GM21447 (cell line): ENCODE measurements around the gene MSTN.

Source experiments
- ATAC-seq: cut with Tn5 transposase; IDR thresholded peaks from one replicate; pipeline ENCODE4 v1.9.1; 2021; ENCODE audit not compliant: unreplicated experiment

The MSTN gene

DNA sequence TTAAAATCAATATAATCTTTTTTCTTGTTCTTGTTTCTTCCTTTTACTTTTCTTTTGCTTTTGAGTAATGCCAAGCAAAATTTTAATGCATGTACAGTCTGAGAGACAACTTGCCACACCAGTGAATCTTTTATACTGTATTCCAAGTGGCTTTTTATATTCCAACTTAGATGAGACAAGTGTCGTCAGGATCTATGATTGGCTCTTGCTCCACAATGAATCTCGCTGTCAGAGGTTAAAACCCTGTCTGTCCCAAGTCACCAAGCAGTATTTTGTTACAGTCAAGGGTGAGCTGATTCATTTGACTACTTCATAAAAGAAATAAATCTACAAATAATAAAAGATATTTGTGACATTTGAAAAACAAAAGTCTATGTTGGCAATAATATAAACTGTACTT lies at the start of gene MSTN:
Gene MSTN (minus strand): TSS at position 129 of the 400 bp plus-strand sequence. CDS start 133 bp downstream, outside the sequence.
- no peak for ATAC-seq

DNA sequence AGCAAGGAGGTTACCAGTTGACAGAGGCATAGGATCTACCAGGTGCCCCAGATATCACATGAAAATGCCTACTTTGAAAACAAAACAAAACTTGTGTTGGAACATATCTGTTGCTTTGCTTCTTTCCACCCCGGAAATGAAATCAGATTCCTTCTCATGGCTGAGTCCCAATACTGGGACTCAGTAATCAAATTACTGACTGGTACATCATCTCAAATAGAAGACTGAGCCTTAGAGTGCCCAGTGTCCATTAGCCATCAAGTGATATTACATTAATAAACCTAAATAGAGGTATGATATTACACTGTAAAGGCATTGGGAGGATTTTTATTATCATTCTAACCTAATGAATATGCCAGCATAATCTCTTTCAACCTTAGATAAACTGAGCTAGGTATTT lies 48.6 kb upstream of the MSTN start:
- ATAC-seq = no peak

DNA sequence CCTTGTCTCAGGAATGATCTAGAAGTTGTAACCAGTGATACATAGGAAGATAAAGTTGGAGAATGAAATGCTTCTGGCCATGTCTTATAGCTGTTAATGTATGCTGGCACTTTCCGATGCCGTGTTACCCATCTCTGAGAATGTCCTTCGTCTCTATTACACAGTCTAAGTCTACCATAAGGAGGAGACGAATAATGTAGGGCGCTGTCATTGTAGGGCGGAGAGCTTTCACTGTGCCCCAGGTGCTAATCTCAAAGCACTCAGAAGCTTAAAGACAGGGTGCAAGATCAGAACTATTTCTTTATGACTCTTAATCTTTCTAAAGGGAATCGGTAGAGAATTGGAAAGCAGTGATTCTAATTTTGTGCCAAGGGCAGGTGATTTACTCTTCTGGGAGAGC lies 48.2 kb upstream of the MSTN start:
- ATAC-seq = no peak

DNA sequence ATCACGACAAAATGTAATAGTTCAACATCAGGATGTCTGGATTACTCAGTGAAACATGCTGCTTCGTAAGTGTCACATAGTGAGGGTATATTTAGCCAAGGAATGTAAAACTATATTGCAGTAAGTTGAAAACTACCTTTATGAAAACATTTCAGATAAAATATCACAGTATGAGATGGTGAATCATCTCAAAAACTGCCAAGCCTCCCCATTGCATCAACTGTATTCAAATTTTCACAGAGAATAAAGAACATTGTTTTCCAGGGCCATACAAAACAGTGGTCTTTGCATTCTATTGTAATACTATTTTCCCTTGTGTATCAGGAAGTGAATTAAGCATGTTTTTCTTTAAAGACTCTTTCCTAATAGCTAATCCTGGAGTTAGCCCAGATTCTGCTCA lies 47.6 kb upstream of the MSTN start:
- ATAC-seq = no peak

DNA sequence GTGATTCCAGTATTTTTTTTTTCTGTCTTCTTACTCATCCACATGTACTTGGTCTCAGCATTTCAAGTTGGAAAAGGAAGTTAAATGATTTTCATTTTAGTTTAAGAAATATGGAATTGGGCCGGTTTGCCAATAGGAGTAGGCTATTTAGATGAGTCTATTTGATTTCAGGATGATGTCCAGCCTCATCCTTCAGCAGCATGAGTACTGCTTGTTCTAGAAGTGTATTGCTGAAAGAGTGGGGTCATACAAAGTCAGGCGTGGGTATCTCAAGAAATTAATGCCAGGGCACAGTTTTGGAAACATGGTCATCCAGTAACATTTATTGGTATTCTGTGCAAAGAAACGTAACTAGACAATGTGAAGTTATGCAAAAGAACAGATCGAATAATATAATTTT lies 44.9 kb upstream of the MSTN start:
- no peak for ATAC-seq

DNA sequence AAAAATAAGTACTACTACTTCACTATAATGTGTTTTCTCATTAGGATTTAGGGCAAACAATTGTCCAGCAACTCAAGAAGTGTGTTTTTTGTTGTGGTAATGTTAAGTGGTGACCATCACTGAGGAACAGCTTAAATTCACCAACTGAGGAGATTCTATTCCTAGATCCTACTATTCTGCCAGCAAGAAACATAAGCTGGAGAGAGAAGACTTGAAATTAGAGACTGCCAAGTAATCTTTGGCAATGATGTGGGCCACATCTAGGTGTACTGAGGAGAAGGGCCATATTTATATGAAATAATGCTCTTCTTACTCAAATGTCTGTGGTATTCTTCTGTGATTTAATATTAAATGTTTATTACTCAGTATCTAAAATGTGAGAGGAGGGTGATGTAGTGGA lies 44.3 kb upstream of the MSTN start:
- no peak for ATAC-seq

DNA sequence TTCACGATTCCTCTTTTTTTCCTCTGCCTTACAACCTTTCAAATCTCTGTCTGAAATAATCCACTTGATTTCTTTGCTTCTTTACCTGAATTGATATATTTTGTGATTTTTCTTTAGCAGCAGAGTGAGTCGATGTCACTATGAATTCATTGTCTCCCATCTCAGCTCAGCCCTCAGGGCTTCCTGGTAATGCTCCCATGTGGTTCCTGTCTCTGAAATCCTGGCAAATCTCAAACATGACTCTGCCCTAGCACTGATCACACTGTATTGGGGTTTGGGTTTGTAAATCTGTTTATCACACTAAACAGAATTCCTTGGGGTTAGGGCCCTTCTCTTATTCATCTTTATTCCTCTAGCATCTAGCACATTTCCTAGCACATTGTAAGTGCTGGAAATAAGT lies 43.0 kb upstream of the MSTN start:
- ATAC-seq = no peak

DNA sequence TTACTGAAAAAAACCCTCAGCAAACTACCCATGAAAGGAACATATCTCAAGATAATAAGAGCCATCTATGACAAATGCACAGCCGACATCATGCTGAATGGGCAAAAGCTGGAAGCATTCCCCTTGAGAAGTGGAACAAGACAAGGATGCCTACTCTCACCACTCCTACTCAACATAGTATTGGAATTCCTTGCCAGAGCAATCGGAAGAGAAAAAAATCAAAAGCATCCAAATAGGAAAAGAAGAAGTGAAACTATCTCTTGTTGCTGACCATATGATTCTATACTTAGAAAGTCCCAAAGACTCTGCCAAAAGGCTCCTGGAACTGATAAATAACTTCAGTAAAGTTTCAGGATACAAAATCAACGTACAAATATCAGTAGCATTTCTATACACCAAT lies 40.6 kb upstream of the MSTN start:
- no peak for ATAC-seq

DNA sequence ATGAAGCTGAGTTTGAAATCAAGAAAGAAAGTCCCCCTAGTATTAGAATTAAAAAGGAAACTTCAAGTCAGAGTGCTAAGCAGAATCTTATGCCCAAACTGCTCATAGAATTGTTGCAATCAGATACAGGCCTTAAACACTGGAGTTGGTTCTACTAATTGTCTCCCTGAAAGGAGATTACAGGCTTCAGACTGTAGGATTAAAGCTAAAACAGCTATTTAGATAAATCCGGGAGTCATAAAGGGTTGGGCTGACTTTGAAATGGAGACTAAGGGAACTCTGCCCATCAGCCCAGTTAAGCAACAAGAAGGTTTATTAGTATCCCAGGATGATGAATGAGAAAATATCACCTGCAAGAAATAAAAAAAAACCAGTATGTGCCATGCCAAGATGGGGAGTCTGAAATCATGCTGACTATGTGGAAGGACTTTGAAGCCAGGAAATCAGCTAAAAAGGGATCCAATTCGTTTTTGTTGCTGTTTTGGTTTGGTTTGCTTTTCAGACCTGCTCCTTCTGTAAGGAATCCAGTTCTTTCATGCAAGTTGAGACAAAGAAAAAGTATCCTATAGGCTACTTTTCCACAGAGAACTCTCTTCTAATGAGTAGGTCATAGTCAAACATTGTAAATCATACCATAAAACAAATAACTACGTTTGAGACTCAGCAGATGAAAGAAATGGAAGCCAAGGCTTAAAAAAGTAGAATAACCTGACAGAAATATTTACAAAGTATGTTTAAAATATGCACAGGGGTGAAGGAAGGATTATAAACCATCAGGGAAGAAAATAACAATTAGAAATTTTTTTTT lies 37.6 kb upstream of the MSTN start:
- no peak for ATAC-seq

DNA sequence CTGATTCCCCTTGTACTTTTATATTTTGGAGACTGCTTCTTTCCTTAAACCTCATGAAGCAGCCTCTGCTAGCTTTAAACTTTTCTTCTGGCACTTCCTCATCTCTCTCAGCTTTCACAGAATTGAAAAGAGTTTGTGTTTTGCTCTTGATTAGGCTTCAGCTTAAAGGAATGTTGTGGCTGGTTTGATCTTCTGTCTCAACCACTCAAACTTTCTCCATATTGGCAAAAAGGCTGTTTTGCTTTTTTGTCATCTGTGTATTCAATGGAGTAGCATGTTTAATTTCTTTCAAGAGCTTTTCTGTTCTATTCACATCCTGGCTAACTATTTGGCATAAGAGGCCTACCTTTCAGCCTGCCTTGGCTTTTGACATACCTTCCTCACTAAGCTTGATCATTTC lies 36.3 kb upstream of the MSTN start:
- ATAC-seq = no peak

DNA sequence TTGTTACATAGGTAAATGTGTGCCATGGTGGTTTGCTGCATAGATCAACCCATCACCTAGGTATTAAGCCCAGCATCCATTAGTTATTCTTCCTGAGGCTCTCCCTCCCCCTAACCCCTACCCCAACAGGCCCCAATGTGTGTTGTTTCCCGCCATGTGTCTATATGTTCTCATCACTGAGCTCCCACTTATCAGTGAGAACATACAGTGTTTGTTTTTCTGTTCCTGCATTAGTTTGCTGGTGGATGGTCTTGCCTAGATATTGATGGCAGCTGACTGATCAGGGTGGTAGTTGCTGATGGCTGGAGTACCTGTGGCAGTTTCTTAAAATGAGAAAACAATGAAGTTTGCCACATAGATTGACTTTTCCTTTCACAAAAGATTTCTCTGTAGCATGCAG lies 34.6 kb upstream of the MSTN start:
- no peak for ATAC-seq

DNA sequence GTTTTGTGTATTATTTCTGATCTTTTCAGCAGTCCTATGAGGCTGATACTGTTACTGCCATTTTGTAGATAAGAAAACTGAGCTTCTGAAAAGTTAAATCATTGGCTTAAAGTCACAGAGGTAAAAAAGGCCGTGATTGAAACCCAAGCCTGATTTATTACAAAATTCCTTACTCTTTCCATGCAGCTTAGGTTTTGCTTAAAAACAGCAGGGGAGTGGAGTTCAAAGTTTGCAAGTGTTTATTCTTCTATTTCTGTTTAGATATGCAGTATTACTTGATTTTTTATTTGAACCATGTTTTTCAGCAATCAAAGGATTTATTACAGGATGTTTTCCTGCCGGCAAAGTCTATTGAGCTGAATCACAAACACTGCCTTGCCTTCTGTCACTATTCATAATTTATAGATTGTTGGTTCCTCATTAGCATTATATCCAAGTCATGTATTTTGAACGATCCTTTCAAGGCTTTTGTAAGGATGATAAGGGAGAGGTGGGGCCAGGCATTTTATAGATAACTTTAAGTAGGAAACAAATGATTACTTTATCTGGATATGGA lies 31.9 kb upstream of the MSTN start:
- ATAC-seq = no peak

DNA sequence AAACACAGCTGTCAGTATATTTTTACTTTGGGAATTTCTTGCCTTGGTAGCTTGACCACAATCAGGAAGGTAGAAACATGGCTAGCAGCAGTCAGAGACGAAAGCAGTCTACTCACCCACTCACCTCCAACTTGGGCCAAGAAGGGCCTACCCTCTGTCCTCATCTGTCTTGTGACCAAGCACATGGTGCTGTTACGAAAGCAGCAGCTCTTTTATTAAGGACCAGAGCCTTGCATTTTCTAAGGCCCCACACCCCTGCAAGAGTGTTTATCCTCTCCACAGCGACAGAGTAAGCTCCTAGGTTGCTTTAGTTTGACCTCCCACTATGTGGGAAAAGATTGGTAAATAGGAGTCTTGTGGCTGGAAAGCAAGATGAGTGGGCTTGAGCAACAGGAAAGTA lies 31.3 kb upstream of the MSTN start:
- ATAC-seq = no peak

DNA sequence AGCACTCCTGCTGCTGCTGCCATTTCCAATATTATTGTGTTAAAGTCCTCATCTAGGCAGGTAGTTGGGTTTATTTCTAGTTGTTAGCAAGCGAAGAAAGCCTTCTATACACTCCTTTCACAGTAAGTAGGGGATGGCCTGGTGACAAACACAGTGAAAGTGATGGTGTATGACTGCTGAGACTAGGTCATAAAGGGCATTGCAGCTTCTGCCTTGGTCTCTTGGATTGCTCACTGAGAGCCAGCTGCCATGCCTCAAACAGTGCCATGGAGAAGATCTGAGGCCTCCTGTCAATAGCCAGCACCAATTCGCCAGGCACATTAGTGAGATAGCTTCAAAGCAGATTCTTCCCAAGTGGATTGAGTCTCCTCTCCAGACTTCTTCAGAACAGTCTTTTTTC lies 27.6 kb upstream of the MSTN start:
- ATAC-seq = peak; percentile 47

DNA sequence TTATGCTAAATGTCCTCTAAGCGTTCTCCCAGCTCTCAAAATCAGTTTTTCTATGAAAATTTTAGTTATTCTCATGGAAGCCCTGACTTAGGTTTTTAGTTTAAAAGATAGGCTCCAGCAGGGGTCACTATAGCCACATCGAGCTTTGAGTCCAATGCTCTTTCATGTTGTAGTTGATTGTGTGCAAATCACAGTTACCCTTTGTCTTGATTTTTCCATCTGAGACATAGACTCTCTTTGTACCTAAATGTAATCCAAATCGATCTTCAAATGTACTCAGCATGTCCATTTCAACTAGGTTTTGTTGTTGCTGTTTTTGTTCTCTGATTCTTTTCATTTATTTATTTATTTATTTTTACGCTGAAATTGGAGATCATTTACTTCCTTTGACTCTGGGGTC lies 26.4 kb upstream of the MSTN start:
- peak; percentile 71 for ATAC-seq

DNA sequence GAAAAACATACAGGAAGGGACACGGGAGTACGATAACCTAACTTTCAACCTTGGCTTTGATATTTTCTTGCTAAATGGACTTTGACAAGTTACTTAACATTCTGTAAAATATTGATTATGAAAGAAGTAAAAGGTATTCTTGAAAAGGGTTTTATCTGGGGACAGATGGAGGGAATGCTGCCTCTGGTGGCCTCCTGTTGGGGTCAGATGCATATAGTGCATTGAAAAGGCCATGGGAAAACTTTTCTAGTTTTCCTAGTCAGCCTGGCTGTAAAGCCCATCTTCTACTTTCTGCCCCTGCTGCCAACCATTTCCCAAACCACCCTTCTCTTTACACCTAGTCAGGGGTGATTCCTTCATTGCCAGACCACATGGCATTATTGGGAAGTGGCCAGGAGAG lies 22.2 kb upstream of the MSTN start:
- no peak for ATAC-seq

DNA sequence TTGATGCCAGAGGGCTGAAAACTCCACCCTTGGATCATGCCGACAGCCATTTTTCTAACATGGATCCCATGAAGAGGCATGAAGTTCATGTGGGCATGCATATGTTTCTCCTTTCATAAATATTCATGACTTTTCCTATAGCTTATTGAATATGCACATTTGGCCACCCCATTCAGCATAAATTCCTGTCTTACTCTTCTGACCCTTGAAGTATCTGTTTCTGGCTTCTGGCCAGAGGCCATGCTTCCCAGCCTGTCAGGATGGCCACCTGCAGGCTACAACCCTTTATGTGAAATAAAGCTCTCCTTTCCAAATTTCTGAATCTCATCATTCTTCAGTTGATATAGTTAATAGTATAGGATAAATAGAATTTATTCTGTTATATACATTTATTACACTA lies 19.6 kb upstream of the MSTN start:
- ATAC-seq = no peak

DNA sequence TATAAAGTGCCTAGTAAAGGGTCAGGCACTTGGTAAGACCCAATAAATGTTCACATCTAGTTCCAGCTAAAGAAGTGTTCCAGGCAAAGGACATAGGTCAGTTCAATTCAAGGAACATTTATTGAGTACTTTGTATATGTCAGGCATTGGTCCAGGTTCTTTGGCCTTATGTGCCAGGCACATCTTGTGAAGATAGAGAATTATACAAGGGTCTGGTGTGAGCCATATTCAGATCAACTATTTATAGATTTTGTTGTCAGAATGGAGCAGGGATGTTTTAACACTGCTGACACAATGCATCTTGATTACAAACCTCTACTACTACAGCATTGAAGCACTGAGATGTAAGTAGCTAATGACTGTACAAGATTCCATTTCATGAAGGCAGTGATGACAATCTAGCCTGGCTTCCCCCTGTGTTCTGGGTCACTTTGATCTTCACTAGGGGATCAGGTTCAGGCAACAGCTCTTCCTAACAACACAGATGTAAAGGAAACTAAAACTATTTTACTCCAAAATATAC lies 18.1 kb upstream of the MSTN start:
- no peak for ATAC-seq

DNA sequence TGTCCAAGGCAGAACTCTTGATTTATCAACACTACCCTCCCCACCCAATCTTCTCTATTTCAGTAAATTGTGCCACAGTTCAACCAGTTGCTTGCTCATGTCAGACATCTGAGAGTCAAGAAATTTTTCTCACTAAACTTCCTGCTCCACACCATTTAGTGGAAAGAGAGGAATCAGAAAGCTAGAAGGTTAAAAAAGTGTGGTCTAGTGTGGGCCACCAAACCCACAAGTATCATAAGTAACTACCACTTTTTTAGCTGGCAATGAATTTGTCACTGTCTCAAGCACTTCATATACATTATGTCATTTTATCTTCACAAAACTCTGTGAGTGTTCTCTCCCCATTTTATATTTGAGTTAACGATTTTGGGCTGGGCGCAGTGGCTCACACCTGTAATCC lies 16.6 kb upstream of the MSTN start:
- no peak for ATAC-seq

DNA sequence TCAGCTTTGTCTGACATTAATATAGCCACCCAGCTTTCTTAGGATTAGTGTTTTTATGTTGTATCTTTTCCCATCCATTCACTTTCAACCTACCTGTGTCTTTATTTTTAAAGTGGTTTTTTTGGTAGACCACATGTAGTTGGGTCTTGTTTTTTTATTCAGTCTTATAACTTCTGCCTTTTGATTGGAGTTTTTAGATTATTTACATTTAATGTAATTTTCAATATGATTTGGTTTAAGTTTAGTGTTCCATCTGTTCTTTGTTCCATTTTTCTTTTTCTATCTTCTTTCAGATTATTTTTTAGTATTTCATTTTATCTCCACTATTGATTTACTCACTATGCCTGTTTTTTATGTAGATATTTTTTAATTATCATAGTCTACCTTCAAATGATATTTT lies 13.1 kb upstream of the MSTN start:
- no peak for ATAC-seq

DNA sequence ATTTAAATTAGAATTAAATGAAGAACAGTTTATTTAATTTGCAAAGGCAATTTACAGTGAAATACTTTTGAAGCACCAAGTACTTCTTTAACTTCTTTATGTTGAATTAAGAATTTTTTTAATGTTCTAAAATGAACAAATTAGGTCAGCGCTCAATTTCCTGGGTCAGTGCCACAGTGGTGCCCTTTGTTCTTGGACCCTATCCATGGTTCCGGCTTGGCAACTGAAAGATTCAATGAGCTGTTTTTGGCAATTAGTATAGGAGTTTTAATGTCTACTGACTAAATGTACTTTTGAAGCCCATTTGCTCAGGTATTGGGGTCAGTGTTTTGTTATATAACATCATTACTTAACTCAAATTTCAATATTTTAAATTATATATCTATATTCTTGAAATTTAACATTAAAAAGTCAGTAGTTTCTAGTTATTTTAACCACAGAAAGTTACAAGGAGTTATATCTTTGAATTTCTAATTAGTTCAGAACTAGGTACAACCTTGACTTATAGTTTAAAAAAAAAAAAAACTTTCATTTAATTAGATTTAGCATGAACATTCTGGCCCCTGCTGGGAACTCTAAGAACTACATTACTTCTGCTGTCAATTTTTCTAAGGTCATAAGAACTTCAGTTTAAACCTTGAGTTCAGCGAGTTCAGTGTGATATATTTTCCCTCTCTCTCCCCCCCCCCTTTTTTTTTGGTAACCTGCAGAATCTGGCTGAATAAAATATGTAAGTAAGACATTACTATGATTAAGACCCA lies 7.6 kb upstream of the MSTN start:
- ATAC-seq = peak; percentile 63

DNA sequence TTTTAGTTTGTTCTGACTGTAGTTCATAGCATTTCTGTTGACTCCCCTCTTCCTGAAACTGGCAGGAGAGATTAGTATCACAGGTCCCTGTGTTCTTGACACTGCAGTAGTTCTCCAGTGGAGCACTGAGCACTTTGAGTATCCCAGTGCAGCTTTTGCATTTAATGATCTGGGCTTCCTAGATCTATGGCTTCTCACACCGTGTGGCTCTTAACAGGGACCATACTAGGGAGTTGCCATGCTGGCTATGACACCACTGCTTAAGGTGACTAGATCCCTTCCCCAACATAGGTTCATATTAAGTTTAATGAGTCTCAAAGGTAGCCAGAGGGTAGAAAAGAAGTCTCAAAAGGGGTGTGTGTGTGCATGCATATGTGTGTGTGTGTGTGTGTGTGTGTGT lies 6.2 kb upstream of the MSTN start:
- ATAC-seq = no peak
